Immature natural killer cell (primary cell): Measurements from ENCODE around the gene NEU4. TPM values are rescaled to one million over a fixed set of nuclear protein-coding genes. Genes with fewer than 3 reads are reported as not detected.
A peak's percentile ranks its signal among the peaks of the same experiment; 100 is the strongest.
"Not testable (repeated sequence)": the region's sequence is repeated elsewhere in the genome, so short reads cannot be mapped to it uniquely, and the experiment has no call there.

Experiments
- DNase-seq, 3 donors: peaks; one replicate each; pipeline ENCODE4 v3.0.0; 2022; ENCODE audit warnings: mixed read lengths in 1 of 3
- H3K27ac Mint-ChIP-seq, 6 donors: one replicate each; pipeline ENCODE4 v1.8.0; 2020; ENCODE audit warnings: mixed read lengths in 6 of 6, mild to moderate bottlenecking in 5 of 6, inconsistent platforms in 4 of 6, moderate library complexity in 3 of 6
- H3K27me3 Mint-ChIP-seq, 3 donors: one replicate each; pipeline ENCODE4 v1.8.0; 2020 to 2021; ENCODE audit warnings: low read depth in 3 of 3, mild to moderate bottlenecking in 3 of 3, mixed read lengths in 3 of 3, moderate library complexity in 3 of 3, inconsistent platforms in 1 of 3
- H3K36me3 Mint-ChIP-seq, 3 donors: one replicate each; pipeline ENCODE4 v1.8.0; 2020; ENCODE audit warnings: mixed read lengths in 3 of 3, inconsistent platforms in 2 of 3, mild to moderate bottlenecking in 2 of 3
- H3K4me1 Mint-ChIP-seq, 2 donors: one replicate each; pipeline ENCODE4 v1.8.0; 2020; ENCODE audit warnings: inconsistent platforms in 2 of 2, mild to moderate bottlenecking in 2 of 2, mixed read lengths in 2 of 2, moderate library complexity in 1 of 2
- H3K4me3 Mint-ChIP-seq, 5 donors: one replicate each; pipeline ENCODE4 v1.8.0; 2020; ENCODE audit warnings: mild to moderate bottlenecking in 5 of 5, mixed read lengths in 5 of 5, inconsistent platforms in 3 of 5, moderate library complexity in 3 of 5
- H3K9me3 Mint-ChIP-seq, 6 donors: one replicate each; pipeline ENCODE4 v1.8.0; 2020; ENCODE audit warnings: mild to moderate bottlenecking in 6 of 6, mixed read lengths in 6 of 6, inconsistent platforms in 4 of 6, moderate library complexity in 3 of 6
- polyA plus RNA-seq, 3 donors: library from polyadenylated mRNA; unstranded; fragments of 300-500 nt; fragmentation: Illumina TruSeq; gene quantifications; one replicate each; pipeline ENCODE4 v1.2.3, GENCODE V29; 2021

The NEU4 gene
- polyA plus RNA-seq, 3 donors from 2014 or later, result not detected

DNA sequence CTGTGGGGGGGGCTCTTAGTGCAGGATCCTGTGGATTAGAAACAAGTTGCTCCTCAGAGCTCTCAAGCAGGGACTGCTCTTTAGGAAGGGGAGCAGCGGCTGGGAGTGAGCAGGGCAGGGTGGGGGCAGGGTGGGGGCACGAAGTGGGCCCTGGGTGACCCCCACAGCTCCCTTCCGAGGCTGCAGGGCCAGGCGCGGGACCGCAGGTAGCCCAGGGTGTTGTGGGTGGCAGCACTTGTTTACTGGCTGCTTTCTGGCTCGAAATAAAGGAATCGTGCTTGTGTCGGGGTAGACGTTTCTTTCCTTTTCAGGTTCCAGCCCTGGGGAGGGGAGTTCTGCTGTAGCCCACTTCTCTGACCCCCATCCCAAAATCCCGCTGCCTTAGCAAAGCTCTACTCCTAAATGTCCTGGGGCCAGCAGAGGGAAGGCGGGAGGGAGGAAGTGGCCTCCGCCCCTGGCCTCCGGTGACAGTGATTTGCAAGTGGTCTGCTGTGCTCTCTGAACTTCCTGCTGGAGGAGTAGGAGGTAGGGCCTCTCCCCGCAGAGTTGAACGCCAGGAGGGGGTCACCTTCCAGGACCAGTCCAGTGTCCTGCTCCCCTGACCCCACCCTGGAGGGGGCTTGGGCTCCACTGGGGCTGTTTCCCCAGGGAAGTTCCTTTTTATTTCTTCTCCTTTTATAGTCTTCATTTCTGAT is 8.3 kb downstream of the NEU4 start:
- H3K4me1 Mint-ChIP-seq, result peaks cover 7% of the 10 kb centered on the region in 2 donors
- peak in 1 of 3 donors; percentile 14 for DNase-seq
- H3K27me3 Mint-ChIP-seq, result peaks cover 3 to 12% (median 5%) of the 10 kb centered on the region in 3 donors
- peak overlapping the region in 2 of 6 donors; percentile 12 to 65 for H3K27ac Mint-ChIP-seq
- H3K9me3 Mint-ChIP-seq, result no peaks in the 10 kb centered on the region
- H3K36me3 Mint-ChIP-seq, result no peaks in the 10 kb centered on the region
- H3K4me3 Mint-ChIP-seq, result peak overlapping the region in 4 of 5 donors; percentile 33 to 75 (median 62)

DNA sequence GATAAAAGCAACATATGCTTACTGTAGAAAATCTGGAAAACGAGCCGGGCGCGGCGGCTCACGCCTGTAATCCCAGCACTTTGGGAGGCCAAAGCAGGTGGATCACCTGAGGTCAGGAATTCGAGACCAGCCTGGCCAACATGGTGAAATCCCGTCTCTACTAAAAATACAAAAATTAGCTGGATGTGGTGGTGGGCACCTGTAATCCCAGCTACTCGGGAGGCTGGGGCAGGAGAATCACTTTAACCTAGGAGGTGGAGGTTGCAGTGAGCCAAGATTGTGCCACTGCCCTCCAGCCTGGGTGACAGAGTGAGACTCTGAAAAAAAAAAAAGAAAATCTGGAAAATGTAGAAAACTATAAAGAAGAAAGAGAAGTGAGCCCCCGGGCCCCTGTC is 8.8 kb downstream of the NEU4 start:
- Mint-ChIP-seq H3K4me3 (peak overlapping the region in 2 of 5 donors; percentile 41 to 64), H3K27ac (peak overlapping the region in 1 of 6 donors; percentile 65)
- DNase-seq, result not testable (repeated sequence)

DNA sequence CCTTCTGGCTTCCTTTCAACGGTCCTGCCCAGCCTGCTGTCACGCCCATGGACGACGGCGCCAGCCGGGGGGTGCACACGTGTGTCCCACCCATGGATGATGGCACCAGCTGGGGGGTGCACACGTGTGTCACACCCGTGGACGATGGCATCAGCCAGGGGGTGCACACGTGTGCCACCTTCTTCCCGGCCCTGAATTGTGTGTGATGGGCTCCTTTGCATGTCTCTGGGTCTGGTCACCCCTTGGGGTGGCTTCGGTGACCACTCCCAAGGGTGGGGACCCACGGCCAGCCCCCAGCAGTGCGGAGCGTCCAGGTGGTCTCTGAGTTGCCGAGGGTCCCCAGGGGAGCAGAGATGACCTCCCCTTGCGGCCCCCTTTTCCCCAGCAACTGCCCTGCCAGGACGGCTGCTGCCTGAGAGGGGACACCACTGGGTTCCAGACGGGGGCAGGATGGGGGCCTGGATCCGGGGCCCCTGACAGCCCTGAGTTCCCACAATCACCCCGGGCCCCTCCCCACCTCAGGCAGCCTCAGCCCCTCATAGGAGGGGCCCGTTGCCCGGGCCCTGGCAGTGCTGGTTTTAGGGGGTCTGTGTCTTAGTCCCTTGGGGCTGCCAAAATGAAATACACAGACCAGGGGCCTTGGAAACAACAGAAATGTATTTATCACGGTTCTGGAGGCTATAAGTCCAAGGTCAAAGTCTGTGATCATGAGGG is 9.4 kb downstream of the NEU4 start:
- Mint-ChIP-seq H3K4me3 (no peak overlapping the region), H3K36me3 (peaks cover 0 to 4% (median 0%) of the 10 kb centered on the region in 3 donors), H3K27me3 (peaks cover 6 to 12% (median 7%) of the 10 kb centered on the region in 3 donors), H3K4me1 (peaks cover 7% of the 10 kb centered on the region in 2 donors), H3K9me3 (no peaks in the 10 kb centered on the region), H3K27ac (no peak overlapping the region)
- DNase-seq, result no peak

More for the DNA sequence above, 8.8 kb downstream of the NEU4 start:
- H3K27me3 Mint-ChIP-seq, result peaks cover 5 to 12% (median 6%) of the 10 kb centered on the region in 3 donors
- H3K9me3 Mint-ChIP-seq, H3K4me1 Mint-ChIP-seq, H3K36me3 Mint-ChIP-seq: not testable (repeated sequence)

DNA sequence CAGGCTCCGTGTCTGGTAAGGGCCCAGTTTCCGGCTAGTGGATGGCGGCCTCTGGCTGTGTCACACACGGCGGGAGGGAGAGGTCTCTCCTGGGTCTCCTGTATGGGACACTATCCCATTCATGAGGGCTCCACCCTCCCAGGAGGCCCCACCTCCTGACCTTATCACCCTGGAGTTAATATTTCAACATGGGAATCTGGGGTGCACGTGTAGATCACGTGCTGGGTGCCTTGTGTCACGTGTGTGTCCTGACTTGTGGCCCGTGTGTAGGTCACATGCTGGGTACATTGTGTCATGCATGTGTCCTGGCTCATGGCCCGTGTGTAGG is 9.9 kb downstream of the NEU4 start:
- Mint-ChIP-seq H3K4me1 (peaks cover 7% of the 10 kb centered on the region in 2 donors), H3K36me3 (peaks cover 0 to 4% (median 0%) of the 10 kb centered on the region in 3 donors), H3K27me3 (peaks cover 7 to 14% (median 7%) of the 10 kb centered on the region in 3 donors), H3K9me3 (no peaks in the 10 kb centered on the region), H3K4me3 (no peak overlapping the region), H3K27ac (no peak overlapping the region)
- DNase-seq, result no peak

DNA sequence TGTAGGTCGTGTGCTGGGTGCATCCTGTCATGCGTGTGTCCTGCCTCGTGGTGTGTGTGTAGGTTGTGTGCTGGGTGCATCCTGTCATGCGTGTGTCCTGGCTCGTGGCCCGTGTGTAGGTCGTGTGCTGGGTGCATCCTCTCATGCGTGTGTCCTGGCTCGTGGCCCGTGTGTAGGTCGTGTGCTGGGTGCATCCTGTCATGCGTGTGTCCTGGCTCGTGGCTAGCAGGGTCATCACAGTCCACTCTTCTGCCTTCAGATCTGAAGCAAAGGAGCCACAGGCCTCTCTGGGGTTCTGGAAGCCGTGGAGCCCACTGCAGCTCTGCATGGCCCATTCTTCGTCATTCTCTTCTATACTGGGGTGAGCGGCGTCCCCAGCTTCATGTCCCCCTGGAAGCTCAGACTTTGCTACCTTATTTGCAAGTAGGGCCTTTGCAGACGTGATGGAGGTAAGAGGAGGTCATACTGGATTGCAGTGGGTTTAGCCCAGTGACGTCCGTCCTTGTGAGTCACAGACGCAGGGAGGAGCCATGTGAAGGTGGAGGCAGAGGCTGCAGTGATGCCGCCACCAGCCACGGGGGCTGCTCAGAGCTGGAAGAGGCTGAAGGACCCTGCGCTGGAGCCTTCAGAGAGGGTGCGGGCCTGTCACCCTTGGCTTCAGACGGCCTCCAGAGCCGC is 11.1 kb downstream of the NEU4 start:
- peaks cover 10 to 12% (median 12%) of the 10 kb centered on the region in 3 donors for H3K27me3 Mint-ChIP-seq
- H3K4me1 Mint-ChIP-seq, H3K27ac Mint-ChIP-seq, H3K4me3 Mint-ChIP-seq, H3K9me3 Mint-ChIP-seq, H3K36me3 Mint-ChIP-seq, DNase-seq: not testable (repeated sequence)

DNA sequence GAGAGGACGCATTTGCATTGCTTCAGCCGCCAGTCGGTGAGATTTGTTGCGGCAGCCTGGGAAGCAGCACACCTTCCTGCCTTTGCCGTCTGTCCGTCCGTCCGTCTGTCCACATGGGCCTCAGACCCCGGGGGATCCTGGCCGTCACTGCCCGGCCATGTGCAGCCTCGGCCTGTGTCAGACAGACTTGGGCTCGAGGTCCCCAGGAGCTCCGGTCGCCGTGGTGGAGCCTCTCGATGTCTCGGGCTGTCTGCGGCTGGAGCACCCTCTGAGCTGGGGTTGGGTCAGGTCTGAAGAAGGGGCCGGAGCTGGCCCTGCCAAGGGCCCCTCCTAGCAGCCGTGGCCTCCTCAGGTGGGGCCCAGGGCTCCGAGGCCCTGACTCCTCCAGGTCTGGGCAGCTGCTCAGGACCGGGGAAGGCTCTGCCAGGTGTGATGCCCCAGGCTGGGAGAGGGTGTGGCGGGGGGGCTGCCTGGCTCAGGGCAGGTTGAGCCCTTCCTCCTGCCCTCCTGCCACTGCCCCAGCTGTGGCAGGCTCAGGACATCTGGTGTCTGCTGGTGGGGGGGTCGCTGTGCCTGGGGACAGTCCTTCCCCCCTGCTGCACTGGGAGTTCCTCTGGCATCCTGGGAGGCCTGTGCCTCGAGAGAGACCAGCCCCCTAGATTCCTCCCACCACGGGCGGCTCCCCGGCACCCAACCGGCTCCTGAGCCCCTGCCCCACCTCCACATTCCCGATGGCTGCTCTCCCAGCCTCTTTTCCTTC is 11.8 kb downstream of the NEU4 start:
- Mint-ChIP-seq H3K9me3 (peaks cover 0 to 7% (median 0%) of the 10 kb centered on the region in 6 donors), H3K36me3 (peaks cover 0 to 4% (median 3%) of the 10 kb centered on the region in 3 donors), H3K4me1 (peaks cover 7% of the 10 kb centered on the region in 2 donors), H3K27ac (no peak overlapping the region), H3K27me3 (peaks cover 8 to 15% (median 14%) of the 10 kb centered on the region in 3 donors), H3K4me3 (no peak overlapping the region)
- no peak for DNase-seq

DNA sequence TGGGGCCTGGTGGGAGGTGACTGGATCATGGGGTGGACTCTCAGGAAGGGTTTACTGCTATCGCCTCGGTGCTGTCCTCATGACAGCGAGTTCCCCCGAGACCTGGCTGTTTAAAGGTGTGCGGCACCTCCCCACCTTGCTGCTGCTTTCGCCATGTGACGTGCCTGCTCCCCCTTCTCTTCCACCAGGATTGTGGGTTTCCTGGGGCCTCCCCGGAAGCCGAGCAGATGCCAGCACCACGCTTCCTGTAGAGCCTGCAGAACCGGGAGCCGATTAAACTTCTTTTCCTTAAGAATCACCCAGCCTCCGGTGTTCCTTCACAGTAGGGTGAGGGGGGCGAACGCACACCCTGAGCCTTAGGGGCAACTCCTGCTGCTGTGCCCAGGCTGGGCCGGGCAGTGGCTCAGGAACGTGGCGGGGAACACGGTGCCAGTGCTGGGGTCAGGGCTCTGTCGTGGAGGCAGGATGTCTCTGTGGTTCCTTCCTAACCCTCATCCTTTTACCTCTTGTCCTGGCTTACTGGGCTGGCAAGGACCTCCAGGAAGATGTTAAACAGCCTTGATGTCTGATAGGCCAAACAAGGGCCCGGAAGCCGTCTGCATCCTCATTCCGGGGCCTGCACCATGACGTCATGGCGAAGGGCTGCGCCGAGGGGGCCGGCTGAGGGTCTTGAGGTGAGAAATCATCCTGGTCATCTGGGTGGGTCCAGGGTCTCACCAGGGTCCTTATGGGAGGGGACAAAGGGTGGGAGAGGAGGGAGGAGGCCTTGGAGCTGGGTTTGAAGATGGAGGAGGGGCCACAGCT is 12.7 kb downstream of the NEU4 start:
- H3K27me3 Mint-ChIP-seq, result peaks cover 11 to 17% (median 15%) of the 10 kb centered on the region in 3 donors
- no peak for DNase-seq
- peaks cover 7% of the 10 kb centered on the region in 2 donors for H3K4me1 Mint-ChIP-seq
- H3K4me3 Mint-ChIP-seq, result no peak overlapping the region
- peaks cover 0 to 7% (median 5%) of the 10 kb centered on the region in 6 donors for H3K9me3 Mint-ChIP-seq
- no peak overlapping the region for H3K27ac Mint-ChIP-seq
- H3K36me3 Mint-ChIP-seq, result peaks cover 0 to 4% (median 3%) of the 10 kb centered on the region in 3 donors

DNA sequence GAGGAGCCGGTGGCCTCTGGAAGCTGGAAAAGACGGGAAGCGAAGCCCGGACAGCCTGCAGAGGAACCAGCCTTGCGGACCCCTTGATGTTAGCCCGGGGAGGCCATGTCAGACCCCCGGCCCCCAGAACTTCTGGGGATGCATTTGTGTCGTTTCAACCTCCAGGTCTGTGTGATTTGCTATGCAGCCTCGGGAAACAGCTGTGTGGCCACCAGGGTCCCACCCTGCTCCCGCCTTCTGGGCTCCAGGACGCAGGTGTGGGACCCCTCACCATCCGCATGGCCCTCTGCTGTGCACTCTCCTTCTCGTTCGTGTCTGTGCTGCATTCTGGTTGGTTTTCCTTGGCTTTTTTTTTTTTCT is 13.3 kb downstream of the NEU4 start:
- Mint-ChIP-seq H3K36me3 (peaks cover 0 to 4% (median 3%) of the 10 kb centered on the region in 3 donors), H3K27me3 (peaks cover 11 to 17% (median 15%) of the 10 kb centered on the region in 3 donors), H3K27ac (peak overlapping the region in 1 of 6 donors; percentile 71), H3K4me1 (peaks cover 5 to 7% of the 10 kb centered on the region in 2 donors), H3K9me3 (peaks cover 3 to 12% (median 10%) of the 10 kb centered on the region in 6 donors), H3K4me3 (no peak overlapping the region)
- no peak for DNase-seq

DNA sequence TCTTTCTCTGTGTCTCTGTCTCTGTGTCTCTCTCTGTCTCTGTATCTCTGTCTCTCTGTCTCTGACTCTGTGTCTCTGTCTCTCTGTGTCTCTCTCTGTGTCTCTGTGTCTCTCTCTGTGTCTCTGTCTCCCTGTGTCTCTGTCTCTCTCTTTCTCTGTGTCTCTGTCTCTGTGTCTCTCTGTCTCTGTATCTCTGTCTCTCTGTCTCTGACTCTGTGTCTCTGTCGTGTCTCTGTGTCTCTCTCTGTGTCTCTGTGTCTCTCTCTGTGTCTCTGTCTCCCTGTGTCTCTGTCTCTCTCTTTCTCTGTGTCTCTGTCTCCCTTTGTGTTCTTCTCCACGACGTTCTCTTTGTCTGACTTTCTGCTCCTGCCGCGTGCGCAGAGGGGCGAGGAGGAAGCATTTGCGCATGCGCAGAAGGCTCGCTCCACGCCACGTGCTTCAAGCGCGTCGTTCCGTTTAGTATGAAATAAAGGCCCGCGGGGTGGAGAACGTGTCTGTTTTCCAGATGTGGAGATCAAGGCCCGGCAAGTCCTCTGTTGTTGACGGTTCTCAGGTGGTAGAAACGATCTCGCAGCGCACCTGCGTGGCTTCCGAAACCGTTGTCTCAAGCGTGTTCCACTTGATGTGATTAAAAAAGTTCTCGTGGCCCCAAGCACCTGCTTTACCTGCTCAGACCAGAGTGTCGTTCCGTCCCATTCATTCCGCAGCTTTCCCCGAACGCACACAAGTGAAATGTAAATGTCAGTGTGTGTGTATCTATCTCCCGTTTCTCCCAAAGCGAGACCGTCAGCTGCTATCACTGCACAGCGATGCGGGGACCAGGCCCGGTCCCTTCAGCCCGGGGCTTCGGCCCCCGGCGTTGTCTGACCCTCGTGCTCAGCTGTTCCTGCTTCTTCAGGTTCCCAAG is 14.8 kb downstream of the NEU4 start:
- Mint-ChIP-seq H3K27me3 (peaks cover 14 to 16% (median 15%) of the 10 kb centered on the region in 3 donors), H3K27ac (peak overlapping the region in 4 of 6 donors; percentile 37 to 77 (median 44)), H3K9me3 (peaks cover 9 to 21% (median 13%) of the 10 kb centered on the region in 6 donors)
- not testable (repeated sequence) for H3K4me1 Mint-ChIP-seq, DNase-seq, H3K4me3 Mint-ChIP-seq, H3K36me3 Mint-ChIP-seq

DNA sequence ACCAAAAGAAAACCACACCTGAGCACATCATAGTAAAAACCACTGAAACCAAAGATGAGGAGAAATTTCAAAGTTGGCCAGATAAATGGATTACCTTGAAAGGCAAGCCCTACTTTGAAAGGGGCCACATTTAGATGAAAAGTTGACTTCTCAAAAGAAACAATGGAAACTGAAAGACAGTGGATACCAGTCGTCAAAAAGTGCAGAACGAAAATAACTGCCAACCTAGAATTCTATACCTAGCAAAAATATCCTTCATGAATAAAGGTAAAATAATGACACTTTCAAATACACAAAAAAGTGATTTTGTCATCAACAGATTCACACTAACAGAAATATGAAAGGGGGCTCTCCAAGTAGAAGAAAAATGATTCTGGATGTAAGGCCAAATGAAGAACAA is 18.4 kb downstream of the NEU4 start:
- Mint-ChIP-seq H3K4me3 (no peak overlapping the region), H3K4me1 (no peaks in the 10 kb centered on the region), H3K27me3 (peaks cover 15 to 20% (median 19%) of the 10 kb centered on the region in 3 donors), H3K9me3 (peaks cover 9 to 21% (median 13%) of the 10 kb centered on the region in 6 donors), H3K36me3 (peaks cover 0 to 8% (median 3%) of the 10 kb centered on the region in 3 donors), H3K27ac (no peak overlapping the region)
- DNase-seq, result no peak

DNA sequence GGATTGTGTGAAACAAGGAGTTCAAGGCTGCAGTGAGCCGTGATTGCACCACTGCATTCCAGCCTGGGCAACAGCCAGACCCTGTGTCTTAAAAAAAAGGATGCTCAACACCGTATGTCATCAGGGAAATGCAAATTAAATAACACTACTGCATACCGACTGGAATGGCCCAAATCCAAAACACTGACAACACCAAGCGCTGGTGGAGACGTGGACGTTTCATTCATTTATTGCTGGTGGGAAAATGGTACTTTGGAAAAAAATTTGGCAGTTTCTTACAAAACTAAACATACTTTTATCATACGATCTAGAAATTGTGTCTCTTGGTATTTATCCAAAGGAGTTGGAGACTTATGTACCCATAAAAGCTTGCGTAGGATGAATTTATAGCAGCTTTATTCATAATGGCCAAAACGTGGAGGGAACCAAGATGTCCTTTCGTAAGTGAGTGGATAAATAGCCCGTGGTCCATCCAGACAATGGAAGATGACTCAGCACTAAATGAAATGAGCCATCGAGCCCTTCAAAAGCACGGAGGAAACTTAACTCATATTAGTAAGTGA is 24.2 kb downstream of the NEU4 start:
- H3K4me1 Mint-ChIP-seq, result peaks cover 7 to 13% of the 10 kb centered on the region in 2 donors
- H3K9me3 Mint-ChIP-seq, result peaks cover 0 to under 1% (median 0%) of the 10 kb centered on the region in 6 donors
- no peak overlapping the region for H3K4me3 Mint-ChIP-seq
- H3K27me3 Mint-ChIP-seq, result peaks cover 4 to 20% (median 12%) of the 10 kb centered on the region in 3 donors
- no peak for DNase-seq
- H3K36me3 Mint-ChIP-seq, result peaks cover 0 to 4% (median 0%) of the 10 kb centered on the region in 3 donors
- no peak overlapping the region for H3K27ac Mint-ChIP-seq
